Breast epithelium (tissue), 4 donors: ENCODE results near the gene FANCF. TPM values are rescaled to one million over a fixed set of nuclear protein-coding genes. Genes with fewer than 3 reads are reported as not detected.

Source experiments
- DNase-seq, 2 donors: peaks; one replicate each; pipeline ENCODE4 v3.0.0-alpha.2; 2019; ENCODE audit warnings: low spot score in 2 of 2
- H3K27ac ChIP-seq, 2 donors: fragments of 200-600 bp; sonication (generic) in 1 of 2; one replicate each; pipeline ENCODE4 v1.5.1; 2016 to 2019; ENCODE audit warnings: mild to moderate bottlenecking in 1 of 2
- H3K27me3 ChIP-seq, 2 donors: fragments of 200-600 bp; sonication (generic) in 1 of 2; one replicate each; pipeline versions ENCODE4 v1.5.1 to v1.6.0; 2017 to 2019; ENCODE audit warnings: control low read depth in 1 of 2, mild to moderate bottlenecking in 1 of 2
- H3K36me3 ChIP-seq: fragments of 200-600 bp; one replicate; pipeline ENCODE4 v1.5.1; 2019
- H3K4me1 ChIP-seq, 2 donors: fragments of 200-600 bp; sonication (generic); one replicate each; pipeline ENCODE4 v1.5.1; 2016 to 2019; ENCODE audit warnings: control low read depth in 1 of 2
- H3K4me3 ChIP-seq, 3 donors: fragments of 200-600 bp; sonication (generic); 1 replicate in 2 of 3; 2 replicates in 1 of 3; pipeline ENCODE4 v1.5.1; 2016 to 2019; ENCODE audit warnings: mild to moderate bottlenecking in 3 of 3, moderate library complexity in 2 of 3
- H3K9me3 ChIP-seq, 2 donors: fragments of 200-600 bp; sonication (generic) in 1 of 2; one replicate each; pipeline ENCODE4 v1.5.1; 2016 to 2019; ENCODE audit warnings: control low read depth in 1 of 2
- POLR2A ChIP-seq: fragments of 450-650 bp; IDR thresholded peaks from one replicate; pipeline ENCODE4 v1.6.1; 2016; ENCODE audit warnings: antibody characterized with exemption, mild to moderate bottlenecking, moderate library complexity
- intact Hi-C: fragments of 100-400 bp; cut with DNase I; formaldehyde crosslinking; loops from one replicate; pipeline ENCODE4 v1.15.1; 2023; ENCODE audit warnings: low total_unique reads
- total RNA-seq, 3 donors: library from RNA; depleted of rRNA; stranded (reverse); fragments of >200 nt; gene quantifications; one replicate each; pipeline ENCODE4 v1.1.0, GENCODE V29; 2016

The FANCF gene
- total RNA-seq, 3 donors from 2014 or later: 3.5 to 12.1 (median 9.2) TPM

- no peaks in the 10 kb centered on the region for H3K27me3 ChIP-seq
- no peak for TF ChIP-seq POLR2A
- DNase-seq: no peak
- H3K4me1 ChIP-seq: no peaks in the 10 kb centered on the region
- no peaks in the 10 kb centered on the region for H3K9me3 ChIP-seq
- H3K36me3 ChIP-seq: no peaks in the 10 kb centered on the region
- no peak overlapping the region for H3K27ac ChIP-seq
- no peak overlapping the region for H3K4me3 ChIP-seq
- intact Hi-C loops: no loop called here
Measured at GRCh38 chr11:22577854-22578253, 47.8 kb downstream of the FANCF start.

Other genes with a start within 250 kb of the FANCF start
- gene GAS2, start 40.8 kb upstream of the FANCF start, total RNA-seq: 10 to 100 TPM in 2 of 3 donors, under 1 TPM in 1; 0.96 to 22.1 (median 10.2) TPM
- 10 to 100 TPM in 2 of 3 donors, 1 to 10 TPM in 1; 6.1 to 25.2 (median 12.8) TPM for gene SVIP, start 204.0 kb upstream of the FANCF start, total RNA-seq
- gene CCDC179, start 234.7 kb upstream of the FANCF start, total RNA-seq: not detected